ENCODE measurements around the gene TBPL1. TPM values are rescaled to one million over a fixed set of nuclear protein-coding genes. Genes with fewer than 3 reads are reported as not detected.

The TBPL1 gene
- total RNA-seq, 3 donors from 2014 or later: 10.2 to 16.4 (median 15.4) TPM

DNA sequence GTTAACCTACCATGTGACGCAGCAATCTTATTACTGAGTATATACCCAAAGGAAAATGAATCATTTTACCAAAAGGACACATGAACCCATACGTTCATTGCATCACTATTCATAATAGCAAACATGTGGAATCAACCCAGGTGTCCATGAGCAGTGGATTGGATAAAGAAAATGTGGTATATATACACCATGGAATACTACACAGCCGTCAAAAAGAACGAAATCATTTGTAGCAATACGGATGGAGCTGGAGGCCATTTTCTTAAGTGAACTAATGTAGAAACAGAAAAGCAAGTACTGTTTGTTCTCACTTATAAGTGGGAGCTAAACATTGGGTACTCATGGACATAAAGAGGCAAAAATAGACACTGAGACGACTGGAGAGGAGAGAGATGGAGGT is 44.2 kb downstream of the TBPL1 start:
- Histone ChIP-seq H3K36me3 (no peaks in the 10 kb centered on the region), H3K27ac (no peak overlapping the region), H3K4me1 (no peaks in the 10 kb centered on the region), H3K27me3 (no peaks in the 10 kb centered on the region), H3K4me3 (no peak overlapping the region), H3K9me3 (no peaks in the 10 kb centered on the region)
- TF ChIP-seq POLR2A (IDR thresholded peaks at IDR 0.05): no peak
- TF ChIP-seq CTCF (IDR thresholded peaks at IDR 0.05): no peak
- no peak for TF ChIP-seq POLR2AphosphoS5 (IDR thresholded peaks at IDR 0.05)
- no peak for DNase-seq (ENCODE audit: low spot score in 2 of 2)
- intact Hi-C loops (cut with DNase I; ENCODE audit: low total_unique reads): no loop called here

DNA sequence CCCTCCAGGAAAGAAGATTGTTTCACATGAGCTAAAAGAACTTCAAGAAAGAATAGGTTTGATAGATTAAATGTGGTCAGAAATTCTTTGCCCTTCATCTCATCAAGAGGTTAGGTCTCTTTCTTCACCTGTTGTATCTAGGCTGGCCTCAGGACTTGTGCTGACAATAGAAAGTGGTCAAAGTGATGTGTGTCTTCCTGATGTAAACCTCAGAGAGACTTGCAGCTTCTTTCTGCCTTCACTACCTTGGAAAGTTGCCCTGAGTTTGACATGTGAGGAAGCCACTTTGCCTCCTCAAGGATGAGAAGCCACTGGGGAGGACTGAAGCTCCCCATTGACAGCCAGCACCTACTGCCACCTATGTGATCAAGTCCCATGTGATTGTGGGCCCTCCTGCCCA is 46.3 kb downstream of the TBPL1 start:
- Histone ChIP-seq H3K36me3 (no peaks in the 10 kb centered on the region), H3K4me1 (no peaks in the 10 kb centered on the region), H3K27me3 (no peaks in the 10 kb centered on the region), H3K9me3 (no peaks in the 10 kb centered on the region), H3K4me3 (no peak overlapping the region), H3K27ac (peak overlapping the region in 1 of 2 donors; percentile 4)
- no peak for DNase-seq (ENCODE audit: low spot score in 2 of 2)
- TF ChIP-seq POLR2AphosphoS5 (IDR thresholded peaks at IDR 0.05): no peak
- intact Hi-C loops (cut with DNase I; ENCODE audit: low total_unique reads): no loop called here

DNA sequence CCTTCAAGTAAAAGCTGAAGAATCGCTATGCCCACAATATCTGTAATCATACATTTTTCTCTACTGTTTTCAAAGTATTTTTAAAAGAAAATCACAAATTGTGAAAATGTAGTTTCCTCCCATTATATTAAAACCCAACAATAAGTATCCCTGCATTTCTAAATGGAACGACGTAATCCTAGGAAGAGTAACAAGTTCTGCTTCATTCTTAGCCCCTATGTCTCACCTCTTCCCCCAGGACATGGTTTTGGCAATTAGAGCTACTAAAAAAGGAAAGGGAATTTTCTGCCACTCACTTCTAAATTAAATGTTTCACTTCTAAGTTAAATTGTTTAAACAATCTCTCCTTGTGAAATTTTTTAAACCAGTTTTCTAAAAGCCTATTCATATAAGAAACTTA is 47.4 kb downstream of the TBPL1 start:
- no peaks in the 10 kb centered on the region for H3K4me1 ChIP-seq
- H3K27me3 ChIP-seq: no peaks in the 10 kb centered on the region
- no peaks in the 10 kb centered on the region for H3K9me3 ChIP-seq
- H3K36me3 ChIP-seq: no peaks in the 10 kb centered on the region
- intact Hi-C loops (cut with DNase I; ENCODE audit: low total_unique reads): no loop called here
- no peak for DNase-seq (ENCODE audit: low spot score in 2 of 2)
- TF ChIP-seq POLR2AphosphoS5 (IDR thresholded peaks at IDR 0.05): no peak
- no peak for TF ChIP-seq CTCF (IDR thresholded peaks at IDR 0.05)
- TF ChIP-seq POLR2A (IDR thresholded peaks at IDR 0.05): no peak
- no peak overlapping the region for H3K4me3 ChIP-seq
- H3K27ac ChIP-seq: peak overlapping the region; percentile 34 to 52

DNA sequence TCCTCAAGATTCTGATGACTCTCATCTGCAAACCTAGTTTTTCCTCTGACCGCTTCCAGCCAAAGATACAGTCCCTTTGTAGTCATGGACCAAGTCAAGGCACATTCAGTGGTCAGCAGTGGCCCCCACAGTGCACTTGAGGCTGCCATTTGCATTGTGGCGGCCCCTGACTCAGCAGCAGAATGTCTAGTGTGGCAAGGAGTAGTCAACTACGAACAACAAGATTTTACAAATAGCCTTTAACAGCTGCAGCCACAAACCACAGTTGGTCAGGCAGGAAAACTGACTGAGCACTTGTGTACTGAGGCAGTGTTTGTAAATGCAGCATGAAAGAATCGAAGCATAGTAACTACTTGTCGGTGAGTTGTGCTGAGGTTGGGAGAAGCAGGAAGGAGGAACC is 49.8 kb downstream of the TBPL1 start:
- DNase-seq (ENCODE audit: low spot score in 2 of 2): peak in 1 of 2 donors; percentile 39

GRCh38 chr6:134003542-134003951 is 50.5 kb downstream of the TBPL1 start:
- Histone ChIP-seq H3K27me3 (no peaks in the 10 kb centered on the region), H3K4me1 (no peaks in the 10 kb centered on the region), H3K9me3 (no peaks in the 10 kb centered on the region), H3K36me3 (no peaks in the 10 kb centered on the region), H3K27ac (peak overlapping the region; percentile 2 to 49), H3K4me3 (no peak overlapping the region)
- intact Hi-C loops (cut with DNase I; ENCODE audit: low total_unique reads): loop anchor here (2.0 kb wide), 1 partner anchor 47 kb away; no protein-coding TSS in a partner anchor
- TF ChIP-seq CTCF (IDR thresholded peaks at IDR 0.05): no peak
- TF ChIP-seq POLR2A (IDR thresholded peaks at IDR 0.05): no peak
- TF ChIP-seq POLR2AphosphoS5 (IDR thresholded peaks at IDR 0.05): no peak
- no peak for DNase-seq (ENCODE audit: low spot score in 2 of 2)

More for the DNA sequence above, 49.8 kb downstream of the TBPL1 start:
- Histone ChIP-seq H3K36me3 (no peaks in the 10 kb centered on the region), H3K27ac (peak overlapping the region; percentile 46 to 49), H3K27me3 (no peaks in the 10 kb centered on the region), H3K4me1 (no peaks in the 10 kb centered on the region), H3K4me3 (no peak overlapping the region), H3K9me3 (no peaks in the 10 kb centered on the region)
- intact Hi-C loops (cut with DNase I; ENCODE audit: low total_unique reads): loop anchor here (2.0 kb wide), 1 partner anchor 46 kb away; no protein-coding TSS in a partner anchor
- TF ChIP-seq POLR2AphosphoS5 (IDR thresholded peaks at IDR 0.05): no peak
- TF ChIP-seq CTCF (IDR thresholded peaks at IDR 0.05): no peak
- TF ChIP-seq POLR2A (IDR thresholded peaks at IDR 0.05): no peak

DNA sequence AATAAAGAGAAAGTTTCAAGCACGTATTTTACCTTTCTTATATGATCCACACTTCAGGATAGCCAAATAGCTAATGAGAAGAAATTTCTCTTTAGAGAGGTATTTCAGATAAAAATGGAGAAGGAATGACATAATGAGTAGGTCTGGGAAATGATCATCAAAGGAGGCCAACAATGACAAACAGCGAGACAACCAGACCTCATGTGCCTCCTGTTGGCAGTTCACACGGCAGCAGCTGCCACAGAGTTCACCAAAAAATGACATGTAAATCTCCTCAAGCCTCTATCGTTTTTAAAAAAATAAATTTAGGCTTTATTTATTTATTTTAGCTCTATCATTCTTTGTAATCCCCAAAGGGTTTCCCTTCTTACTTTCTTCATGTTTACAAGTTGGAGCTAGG is 51.7 kb downstream of the TBPL1 start:
- Histone ChIP-seq H3K27ac (no peak overlapping the region), H3K4me1 (no peaks in the 10 kb centered on the region), H3K36me3 (no peaks in the 10 kb centered on the region), H3K4me3 (no peak overlapping the region), H3K27me3 (no peaks in the 10 kb centered on the region), H3K9me3 (no peaks in the 10 kb centered on the region)
- DNase-seq (ENCODE audit: low spot score in 2 of 2): no peak
- intact Hi-C loops (cut with DNase I; ENCODE audit: low total_unique reads): no loop called here
- TF ChIP-seq POLR2AphosphoS5 (IDR thresholded peaks at IDR 0.05) (no peak), CTCF (IDR thresholded peaks at IDR 0.05) (no peak), POLR2A (IDR thresholded peaks at IDR 0.05) (no peak)

Data from breast epithelium (tissue), 4 donors.